HL-60 (cell line): Measurements from ENCODE around the gene PIGT.
A peak's percentile ranks its signal among the peaks of the same experiment; 100 is the strongest.

Experiments
- DNase-seq, 2 experiments: peaks; one replicate each; pipeline ENCODE4 v3.0.0-alpha.2; 2010 to 2020; ENCODE audit warnings: low read depth in 1 of 2, low spot score in 1 of 2
- H3K27ac ChIP-seq: fragments of 250-450 bp; sonication (Bioruptor Pico); replicated peaks from 2 replicates; pipeline ENCODE4 v1.5.1; 2020; ENCODE audit warnings: mild to moderate bottlenecking, moderate library complexity
- H3K27me3 ChIP-seq: fragments of 250-450 bp; sonication (Bioruptor Pico); 2 replicates; pipeline ENCODE4 v1.5.1; 2021; ENCODE audit warnings: mild to moderate bottlenecking, moderate library complexity; ENCODE audit not compliant: insufficient read depth, poor library complexity, severe bottlenecking
- H3K4me3 ChIP-seq: replicated peaks from 2 replicates; pipeline ENCODE4 v1.5.1; 2011; ENCODE audit warnings: mild to moderate bottlenecking, control low read depth, low read length; ENCODE audit not compliant: insufficient read depth
- CTCF ChIP-seq: IDR thresholded peaks from one replicate; pipeline ENCODE4 v1.5.1; 2011; ENCODE audit warnings: low read length, control low read depth, inconsistent platforms; ENCODE audit not compliant: insufficient read depth
- GABPA ChIP-seq: IDR thresholded peaks from 2 replicates; pipeline ENCODE4 v1.6.1; 2012; ENCODE audit warnings: low read depth
- POLR2AphosphoS5 ChIP-seq: IDR thresholded peaks from 2 replicates; pipeline ENCODE4 v1.6.1; 2012; ENCODE audit warnings: low read depth
- REST ChIP-seq: IDR thresholded peaks from 2 replicates; pipeline ENCODE4 v1.6.1; 2012; ENCODE audit warnings: low read depth; ENCODE audit not compliant: insufficient replicate concordance
- SPI1 ChIP-seq: IDR thresholded peaks from 2 replicates; pipeline ENCODE4 v1.6.1; 2012; ENCODE audit warnings: low read depth, mild to moderate bottlenecking, borderline replicate concordance

PIGT gene

GRCh38 chr20:45416917-45417316 lies 976 bp downstream of the PIGT start:
- DNase-seq: peak in 1 of 2 experiments; percentile 69
- H3K4me3 ChIP-seq: peak overlapping the region; percentile 95

GRCh38 chr20:45419188-45420091 lies 3.5 kb downstream of the PIGT start:
- Histone ChIP-seq H3K4me3 (no peak overlapping the region), H3K27ac (no peak overlapping the region), H3K27me3 (no peaks in the 10 kb centered on the region)
- no peak for TF ChIP-seq POLR2AphosphoS5
- TF ChIP-seq CTCF: no peak
- TF ChIP-seq SPI1: no peak
- TF ChIP-seq REST: no peak
- TF ChIP-seq GABPA: no peak
- no peak for DNase-seq

More at GRCh38 chr20:45416917-45417316, 976 bp downstream of the PIGT start:
- Histone ChIP-seq H3K27me3 (no peaks in the 10 kb centered on the region), H3K27ac (peak overlapping the region; percentile 88)
- TF ChIP-seq POLR2AphosphoS5 (no peak), GABPA (no peak), CTCF (no peak), REST (no peak), SPI1 (peak; percentile 62; the same call in 1 of the 2 replicates)

GRCh38 chr20:45420125-45420524 lies 4.2 kb downstream of the PIGT start:
- Histone ChIP-seq H3K27ac (no peak overlapping the region), H3K27me3 (no peaks in the 10 kb centered on the region), H3K4me3 (no peak overlapping the region)
- no peak for DNase-seq
- TF ChIP-seq SPI1 (no peak), REST (no peak), CTCF (no peak), GABPA (no peak), POLR2AphosphoS5 (no peak)
